HuH-7 (cell line): Measurements from ENCODE around the gene PCDHGA12.

ENCODE experiments used
- DNase-seq: peaks from one replicate; pipeline ENCODE4 v3.0.0; 2011; ENCODE audit warnings: low spot score

The PCDHGA12 gene

GRCh38 chr5:141439411-141440141 lies 9.3 kb downstream of the PCDHGA12 start:
- no peak for DNase-seq

GRCh38 chr5:141440341-141440740 lies 10.0 kb downstream of the PCDHGA12 start:
- DNase-seq = no peak

- no peak for DNase-seq
Observed at GRCh38 chr5:141441571-141442170, 11.4 kb downstream of the PCDHGA12 start.

- DNase-seq = no peak
Observed at GRCh38 chr5:141465351-141465750, 35.0 kb downstream of the PCDHGA12 start.

- DNase-seq = peak; percentile 96
Observed at GRCh38 chr5:141475625-141476131, 45.4 kb downstream of the PCDHGA12 start, which contains the start of gene PCDHGC3. TSS of gene PCDHGC3 (plus strand) at chr5:141475966. CDS start at chr5:141476117, 151 bp downstream.

GRCh38 chr5:141476132-141476911 lies 46.0 kb downstream of the PCDHGA12 start:
- DNase-seq = peak; percentile 44

- DNase-seq = no peak
Observed at GRCh38 chr5:141477044-141477575, 46.8 kb downstream of the PCDHGA12 start.

GRCh38 chr5:141477815-141478214 lies 47.5 kb downstream of the PCDHGA12 start:
- no peak for DNase-seq

GRCh38 chr5:141478321-141478945 lies 48.1 kb downstream of the PCDHGA12 start:
- no peak for DNase-seq

GRCh38 chr5:141479776-141480175 lies 49.5 kb downstream of the PCDHGA12 start:
- DNase-seq = no peak
